Measurements from ENCODE around the gene TMEM100.

Gene TMEM100

DNA sequence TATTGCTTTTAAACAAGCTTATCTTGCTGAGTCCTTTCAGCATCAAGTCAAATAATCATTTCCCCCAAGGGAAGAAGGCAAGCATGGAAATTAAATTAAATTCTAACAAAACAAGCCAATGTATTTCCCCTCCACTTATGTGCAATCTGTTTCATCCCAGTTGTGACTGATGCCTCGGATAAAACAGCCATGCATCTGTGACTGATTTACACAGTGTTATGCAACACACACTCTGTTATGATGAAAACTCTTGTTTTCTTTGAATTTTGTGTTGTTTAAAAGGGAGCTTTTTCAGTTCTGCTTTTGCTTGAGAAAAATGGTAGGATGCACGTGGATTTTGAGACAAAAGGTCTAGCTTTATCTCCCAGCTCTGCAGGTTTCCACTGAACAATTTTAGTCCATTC lies 32.6 kb downstream of the TMEM100 start:
- no peak for DNase-seq (ENCODE audit: low read depth)
- TF ChIP-seq, protein P1, sequence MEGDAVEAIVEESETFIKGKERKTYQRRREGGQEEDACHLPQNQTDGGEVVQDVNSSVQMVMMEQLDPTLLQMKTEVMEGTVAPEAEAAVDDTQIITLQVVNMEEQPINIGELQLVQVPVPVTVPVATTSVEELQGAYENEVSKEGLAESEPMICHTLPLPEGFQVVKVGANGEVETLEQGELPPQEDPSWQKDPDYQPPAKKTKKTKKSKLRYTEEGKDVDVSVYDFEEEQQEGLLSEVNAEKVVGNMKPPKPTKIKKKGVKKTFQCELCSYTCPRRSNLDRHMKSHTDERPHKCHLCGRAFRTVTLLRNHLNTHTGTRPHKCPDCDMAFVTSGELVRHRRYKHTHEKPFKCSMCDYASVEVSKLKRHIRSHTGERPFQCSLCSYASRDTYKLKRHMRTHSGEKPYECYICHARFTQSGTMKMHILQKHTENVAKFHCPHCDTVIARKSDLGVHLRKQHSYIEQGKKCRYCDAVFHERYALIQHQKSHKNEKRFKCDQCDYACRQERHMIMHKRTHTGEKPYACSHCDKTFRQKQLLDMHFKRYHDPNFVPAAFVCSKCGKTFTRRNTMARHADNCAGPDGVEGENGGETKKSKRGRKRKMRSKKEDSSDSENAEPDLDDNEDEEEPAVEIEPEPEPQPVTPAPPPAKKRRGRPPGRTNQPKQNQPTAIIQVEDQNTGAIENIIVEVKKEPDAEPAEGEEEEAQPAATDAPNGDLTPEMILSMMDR (IDR thresholded peaks at IDR 0.05; ENCODE audit: control insufficient read depth, extremely low read depth, insufficient read depth) = no peak
- H3K4me3 ChIP-seq (ENCODE audit: low read depth, low read length) = no peak overlapping the region

- H3K4me3 ChIP-seq (ENCODE audit: low read depth, low read length) = no peak overlapping the region
- no peak for DNase-seq (ENCODE audit: low read depth)
- TF ChIP-seq, protein P1 (IDR thresholded peaks at IDR 0.05; ENCODE audit: control insufficient read depth, extremely low read depth, insufficient read depth) = no peak
Measured at GRCh38 chr17:55689672-55690071, 33.0 kb downstream of the TMEM100 start.

DNA sequence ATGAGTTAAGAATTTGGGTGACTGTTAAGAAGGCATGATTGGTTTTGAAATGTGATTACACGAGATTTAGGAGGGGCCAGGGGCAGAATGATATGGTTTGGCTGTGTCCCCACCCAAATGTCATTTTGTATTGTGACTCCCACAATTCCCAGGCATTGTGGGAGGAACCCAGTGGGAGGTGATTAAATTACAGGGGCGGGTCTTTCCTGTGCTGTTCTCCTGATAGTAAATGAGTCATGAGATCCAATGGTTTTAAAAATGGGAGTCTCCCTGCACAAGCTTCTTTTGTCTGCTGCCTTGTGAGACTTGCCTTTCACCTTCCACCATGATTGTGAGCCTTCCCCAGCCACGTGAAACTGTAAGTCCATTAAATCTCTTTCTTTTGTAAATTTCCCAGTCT lies 34.6 kb downstream of the TMEM100 start:
- TF ChIP-seq, protein P1 (IDR thresholded peaks at IDR 0.05; ENCODE audit: control insufficient read depth, extremely low read depth, insufficient read depth) = no peak
- H3K4me3 ChIP-seq (ENCODE audit: low read depth, low read length) = no peak overlapping the region
- no peak for DNase-seq (ENCODE audit: low read depth)

GRCh38 chr17:55687037-55687436 lies 35.6 kb downstream of the TMEM100 start:
- TF ChIP-seq, protein P1 (IDR thresholded peaks at IDR 0.05; ENCODE audit: control insufficient read depth, extremely low read depth, insufficient read depth) = no peak
- no peak for DNase-seq (ENCODE audit: low read depth)
- H3K4me3 ChIP-seq (ENCODE audit: low read depth, low read length) = no peak overlapping the region

- no peak overlapping the region for H3K4me3 ChIP-seq (ENCODE audit: low read depth, low read length)
- TF ChIP-seq, protein P1 (IDR thresholded peaks at IDR 0.05; ENCODE audit: control insufficient read depth, extremely low read depth, insufficient read depth) = no peak
Measured at GRCh38 chr17:55683550-55684315, 38.9 kb downstream of the TMEM100 start.

DNA sequence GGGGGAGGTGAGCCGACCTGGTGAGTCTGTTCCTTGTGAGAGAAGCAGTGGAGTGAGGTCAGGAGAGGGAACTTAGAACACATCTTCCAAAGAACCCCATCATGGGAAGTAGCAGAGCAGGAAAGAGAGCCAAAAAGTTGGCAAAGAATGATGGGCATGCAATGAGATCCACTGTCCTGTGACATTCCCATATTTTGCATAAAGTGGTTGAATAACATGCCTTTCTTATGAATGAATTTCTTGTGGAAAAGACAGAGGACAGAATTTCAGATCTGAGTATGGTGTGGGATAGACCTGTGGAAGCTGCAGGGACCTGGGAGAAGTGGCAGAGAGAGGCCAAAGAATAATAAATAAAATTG lies 41.3 kb downstream of the TMEM100 start:
- TF ChIP-seq, protein P1 (IDR thresholded peaks at IDR 0.05; ENCODE audit: control insufficient read depth, extremely low read depth, insufficient read depth) = no peak
- H3K4me3 ChIP-seq (ENCODE audit: low read depth, low read length) = no peak overlapping the region
- DNase-seq (ENCODE audit: low read depth) = no peak

More at GRCh38 chr17:55683550-55684315, 38.9 kb downstream of the TMEM100 start:
- no peak for DNase-seq (ENCODE audit: low read depth)

Data from LNCaP clone FGC (cell line).